ENCODE results near the gene ARHGAP15.

ARHGAP15 gene

DNA sequence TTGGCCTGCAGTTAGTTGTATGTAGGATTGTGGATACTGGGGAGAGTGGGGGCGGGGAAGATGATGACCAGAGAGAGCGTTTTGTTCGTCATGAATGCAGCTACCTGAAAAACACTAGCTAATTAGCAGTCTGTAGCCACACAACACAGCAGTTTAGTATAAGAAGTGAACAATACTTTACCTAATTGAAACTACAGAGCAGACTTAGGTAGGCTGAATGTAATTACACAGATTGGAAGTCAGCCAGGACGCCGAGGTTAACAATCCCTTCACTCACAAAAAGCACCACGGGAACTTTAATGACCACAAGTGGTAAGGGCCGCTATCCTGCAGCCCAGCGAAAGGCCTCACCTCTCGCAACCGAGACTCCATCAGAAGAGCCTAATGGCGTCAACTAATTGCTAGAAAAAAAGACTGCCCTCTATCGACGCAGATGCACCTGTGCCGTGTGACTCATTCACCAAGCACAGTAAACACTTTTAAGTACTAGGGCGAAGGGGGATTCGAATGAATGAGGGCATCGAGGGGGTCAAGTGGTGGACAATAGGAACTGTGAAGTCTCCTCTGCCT is 591.0 kb downstream of the ARHGAP15 start:
- Histone ChIP-seq H3K27me3 (no peaks in the 10 kb centered on the region), H3K4me1 (peaks cover 5% of the 10 kb centered on the region), H3K9me3 (no peaks in the 10 kb centered on the region), H3K36me3 (no peaks in the 10 kb centered on the region), H3K4me3 (ENCODE audit: low read depth, low read length) (no peak overlapping the region)
- TF ChIP-seq, protein P1, sequence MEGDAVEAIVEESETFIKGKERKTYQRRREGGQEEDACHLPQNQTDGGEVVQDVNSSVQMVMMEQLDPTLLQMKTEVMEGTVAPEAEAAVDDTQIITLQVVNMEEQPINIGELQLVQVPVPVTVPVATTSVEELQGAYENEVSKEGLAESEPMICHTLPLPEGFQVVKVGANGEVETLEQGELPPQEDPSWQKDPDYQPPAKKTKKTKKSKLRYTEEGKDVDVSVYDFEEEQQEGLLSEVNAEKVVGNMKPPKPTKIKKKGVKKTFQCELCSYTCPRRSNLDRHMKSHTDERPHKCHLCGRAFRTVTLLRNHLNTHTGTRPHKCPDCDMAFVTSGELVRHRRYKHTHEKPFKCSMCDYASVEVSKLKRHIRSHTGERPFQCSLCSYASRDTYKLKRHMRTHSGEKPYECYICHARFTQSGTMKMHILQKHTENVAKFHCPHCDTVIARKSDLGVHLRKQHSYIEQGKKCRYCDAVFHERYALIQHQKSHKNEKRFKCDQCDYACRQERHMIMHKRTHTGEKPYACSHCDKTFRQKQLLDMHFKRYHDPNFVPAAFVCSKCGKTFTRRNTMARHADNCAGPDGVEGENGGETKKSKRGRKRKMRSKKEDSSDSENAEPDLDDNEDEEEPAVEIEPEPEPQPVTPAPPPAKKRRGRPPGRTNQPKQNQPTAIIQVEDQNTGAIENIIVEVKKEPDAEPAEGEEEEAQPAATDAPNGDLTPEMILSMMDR (IDR thresholded peaks at IDR 0.05; ENCODE audit: low read depth, low read length) = peak; percentile 7; the same call in 1 of the 2 replicates
- DNase-seq = no peak

DNA sequence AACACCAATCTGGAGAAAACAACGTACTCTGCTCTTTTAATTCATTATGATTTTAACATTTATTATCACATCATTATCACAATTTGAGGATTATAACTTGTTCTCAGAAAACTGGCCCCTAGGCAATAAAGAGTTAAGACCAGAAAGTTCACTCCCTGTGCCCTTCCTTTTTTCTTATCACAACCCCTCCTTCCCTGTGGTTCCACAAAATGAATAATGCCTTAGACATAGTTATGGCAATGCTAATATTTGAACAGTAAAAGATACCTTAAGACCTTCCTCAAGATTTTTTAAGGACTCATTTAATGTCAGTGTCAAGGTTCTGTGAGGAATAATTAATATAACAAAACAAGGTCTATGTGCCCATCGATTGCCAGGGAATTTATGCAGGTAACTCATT is 596.2 kb downstream of the ARHGAP15 start:
- H3K4me1 ChIP-seq = no peaks in the 10 kb centered on the region
- DNase-seq = no peak
- H3K36me3 ChIP-seq = no peaks in the 10 kb centered on the region
- TF ChIP-seq, protein P1 (IDR thresholded peaks at IDR 0.05; ENCODE audit: low read depth, low read length) = no peak
- H3K27me3 ChIP-seq = no peaks in the 10 kb centered on the region
- H3K9me3 ChIP-seq = no peaks in the 10 kb centered on the region
- no peak overlapping the region for H3K4me3 ChIP-seq (ENCODE audit: low read depth, low read length)

DNA sequence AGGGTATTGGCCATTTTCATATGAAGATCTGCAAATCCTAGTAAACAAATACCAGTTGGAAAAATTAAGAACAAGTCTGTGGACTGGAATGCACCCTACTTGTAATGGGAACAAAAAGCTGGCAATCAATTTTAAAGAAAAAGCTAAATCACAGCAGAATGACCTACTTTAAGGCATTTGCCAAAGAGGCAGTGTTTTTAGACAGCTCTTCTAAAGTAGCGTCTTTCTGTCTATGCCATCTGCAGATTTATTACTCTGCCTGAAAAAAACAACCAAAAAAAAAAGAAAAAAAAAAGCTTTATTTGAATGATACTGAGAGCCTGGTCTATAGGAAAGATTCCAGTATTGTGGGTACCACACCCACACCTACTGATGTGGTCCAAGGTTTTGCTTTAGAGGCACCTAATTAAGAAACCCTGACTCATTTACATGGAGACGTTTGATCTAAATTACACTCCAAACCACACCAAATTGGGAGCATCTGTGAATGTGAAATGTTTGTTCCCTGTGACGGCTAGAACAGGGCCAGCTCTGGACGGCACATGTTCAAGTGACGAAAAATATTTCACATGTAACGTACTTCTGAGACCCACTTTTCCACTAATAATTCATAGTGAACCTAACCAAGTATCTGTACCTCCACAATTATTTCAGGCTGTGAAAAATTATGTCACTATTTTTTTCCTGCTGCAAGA is 597.1 kb downstream of the ARHGAP15 start:
- no peaks in the 10 kb centered on the region for H3K27me3 ChIP-seq
- no peak overlapping the region for H3K4me3 ChIP-seq (ENCODE audit: low read depth, low read length)
- TF ChIP-seq, protein P1 (IDR thresholded peaks at IDR 0.05; ENCODE audit: low read depth, low read length) = no peak
- H3K9me3 ChIP-seq = no peaks in the 10 kb centered on the region
- no peaks in the 10 kb centered on the region for H3K36me3 ChIP-seq
- H3K4me1 ChIP-seq = no peaks in the 10 kb centered on the region
- DNase-seq = no peak

DNA sequence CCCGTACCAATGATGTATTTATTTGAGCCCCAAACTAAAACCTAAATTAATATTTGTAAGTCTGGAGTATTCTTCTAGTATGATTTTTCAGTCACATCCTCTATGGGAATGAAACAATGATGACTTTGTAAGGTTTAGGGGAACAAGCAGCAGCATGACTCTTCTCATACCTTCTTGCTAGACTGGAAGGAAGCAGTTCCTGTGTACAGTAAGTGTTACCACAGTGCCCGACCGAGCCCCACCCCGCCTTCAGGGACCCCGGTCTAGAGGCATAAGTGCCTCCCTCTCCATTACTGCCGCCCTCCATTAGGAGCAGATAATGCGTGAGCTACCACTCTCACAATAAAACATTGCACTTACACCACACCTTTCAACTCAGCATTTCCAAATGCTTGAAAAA is 599.3 kb downstream of the ARHGAP15 start:
- H3K36me3 ChIP-seq = no peaks in the 10 kb centered on the region
- no peaks in the 10 kb centered on the region for H3K9me3 ChIP-seq
- TF ChIP-seq, protein P1 (IDR thresholded peaks at IDR 0.05; ENCODE audit: low read depth, low read length) = no peak
- DNase-seq = no peak
- no peaks in the 10 kb centered on the region for H3K27me3 ChIP-seq
- no peak overlapping the region for H3K4me3 ChIP-seq (ENCODE audit: low read depth, low read length)
- no peaks in the 10 kb centered on the region for H3K4me1 ChIP-seq

DNA sequence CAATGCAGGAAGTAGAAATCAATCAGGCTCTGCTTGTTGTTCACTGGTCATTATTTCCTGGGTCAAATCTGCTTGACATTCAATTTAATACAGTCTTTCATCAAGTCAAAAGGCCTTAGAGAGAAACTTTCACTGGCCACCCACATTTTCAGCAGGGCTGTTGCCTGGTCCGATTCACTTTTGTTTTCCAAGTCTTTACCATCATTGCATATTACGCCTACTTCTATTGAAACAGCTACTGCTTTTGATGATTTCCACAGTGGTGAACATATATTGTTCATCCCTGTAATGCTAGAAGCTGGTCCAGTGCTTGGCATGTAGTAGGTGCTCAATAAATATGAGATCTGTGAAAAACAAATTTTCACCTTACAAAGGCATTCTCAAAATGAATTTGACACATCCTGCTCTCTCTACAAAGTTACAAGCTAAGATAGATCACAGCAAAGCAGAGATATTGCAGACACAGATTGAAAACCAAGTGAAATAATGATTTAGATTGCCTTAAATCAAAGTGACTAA is 600.1 kb downstream of the ARHGAP15 start:
- no peak for DNase-seq
- Histone ChIP-seq H3K9me3 (no peaks in the 10 kb centered on the region), H3K36me3 (no peaks in the 10 kb centered on the region), H3K27me3 (no peaks in the 10 kb centered on the region), H3K4me3 (ENCODE audit: low read depth, low read length) (no peak overlapping the region), H3K4me1 (no peaks in the 10 kb centered on the region; the same call in 1 of the 2 replicates)
- TF ChIP-seq, protein P1 (IDR thresholded peaks at IDR 0.05; ENCODE audit: low read depth, low read length) = no peak
